GM04504 (cell line): ENCODE data around the gene CHRM5.
A peak's percentile ranks its signal among the peaks of the same experiment; 100 is the strongest.

Experiments used
- DNase-seq: peaks from one replicate; pipeline ENCODE4 v3.0.0-alpha.2; 2012; ENCODE audit warnings: low read depth

The CHRM5 gene

GRCh38 chr15:33968224-33968623 lies at the start of gene CHRM5:
CHRM5 (plus strand) TSS chr15:33968497; CDS start chr15:34062718, 94,221 bp downstream.
- no peak for DNase-seq

- no peak for DNase-seq
Measured at GRCh38 chr15:33923446-33923845, 44.9 kb upstream of the CHRM5 start.

DNA sequence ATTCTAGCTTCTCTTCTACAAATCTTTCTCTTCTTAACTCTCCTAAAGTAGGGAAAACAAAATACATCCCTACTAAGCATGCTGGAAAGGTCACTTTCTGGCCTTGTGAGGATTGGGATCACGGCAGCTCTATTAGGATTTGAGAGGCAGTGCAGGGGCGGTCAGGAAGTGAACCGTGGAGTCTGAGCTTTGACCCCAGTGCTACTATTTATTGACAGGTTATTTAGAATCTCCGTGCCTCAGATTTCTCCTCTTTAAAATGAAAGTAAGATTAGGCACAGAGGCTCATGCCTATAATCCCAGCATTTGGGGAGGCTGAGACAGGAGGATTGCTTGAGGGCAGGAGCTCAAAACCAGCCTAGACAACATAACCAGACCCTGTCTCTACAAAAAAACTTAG lies 42.0 kb upstream of the CHRM5 start:
- no peak for DNase-seq

DNA sequence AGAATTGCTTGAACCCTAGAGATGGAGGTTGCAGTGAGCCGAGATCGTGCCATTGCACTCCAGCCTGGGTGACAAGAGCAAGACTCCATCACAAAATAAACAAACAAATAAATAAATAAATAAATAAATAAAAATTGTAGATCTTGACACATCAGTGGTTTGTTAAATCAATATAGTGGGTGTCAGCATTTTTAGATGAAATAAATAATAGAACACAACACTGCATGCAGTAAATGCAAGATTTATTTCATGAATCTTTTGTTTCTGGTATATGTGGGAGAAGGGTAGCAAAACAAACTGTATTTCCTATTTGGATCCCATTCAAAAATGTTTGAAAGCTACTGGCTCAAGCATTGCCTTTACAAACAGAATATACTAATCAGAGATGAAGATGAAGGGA lies 35.6 kb upstream of the CHRM5 start:
- DNase-seq, result no peak

DNA sequence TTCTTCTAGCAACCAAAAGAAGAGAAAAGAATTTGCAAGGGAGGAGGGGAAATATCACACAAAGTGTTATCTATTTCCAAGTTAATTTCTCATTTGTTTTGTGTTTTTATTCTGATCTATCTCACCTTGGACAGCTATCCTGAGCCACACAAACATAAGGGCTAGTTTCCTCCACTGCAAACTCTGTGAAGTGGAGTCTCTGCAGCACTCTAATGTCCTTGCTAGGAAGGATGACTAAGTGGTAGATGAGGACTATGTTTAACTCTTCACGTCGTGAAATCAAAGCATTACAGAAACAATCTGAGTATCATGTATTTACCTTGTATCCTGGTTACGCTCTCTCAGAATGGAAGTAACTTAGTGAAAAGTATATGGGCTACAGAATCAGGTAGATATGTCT lies 33.9 kb upstream of the CHRM5 start:
- DNase-seq, result no peak

GRCh38 chr15:33934921-33935320 lies 33.4 kb upstream of the CHRM5 start:
- peak; percentile 20 for DNase-seq

- no peak for DNase-seq
Measured at GRCh38 chr15:33941279-33942063, 26.8 kb upstream of the CHRM5 start.

GRCh38 chr15:33946152-33946551 lies 22.1 kb upstream of the CHRM5 start:
- DNase-seq, result no peak

GRCh38 chr15:33955945-33956344 lies 12.4 kb upstream of the CHRM5 start:
- no peak for DNase-seq

DNA sequence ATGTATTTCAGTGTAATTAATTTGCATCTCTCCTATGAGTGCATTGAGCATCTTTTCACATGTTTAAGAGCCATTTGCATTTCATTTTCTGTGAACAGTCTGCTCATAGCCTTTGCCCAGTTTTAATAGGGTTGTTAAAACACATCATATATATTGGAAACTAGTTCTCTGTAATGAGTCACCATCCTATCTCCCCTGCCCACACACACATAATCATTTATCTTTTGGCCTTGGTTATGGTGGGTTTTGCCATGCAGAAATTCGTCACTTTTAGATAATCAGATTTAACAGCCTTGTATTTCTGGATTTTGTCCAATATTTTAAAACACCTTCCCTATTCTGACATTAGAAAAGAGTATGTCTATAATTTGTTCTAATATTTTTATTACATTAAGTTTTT lies 11.9 kb upstream of the CHRM5 start:
- no peak for DNase-seq

DNA sequence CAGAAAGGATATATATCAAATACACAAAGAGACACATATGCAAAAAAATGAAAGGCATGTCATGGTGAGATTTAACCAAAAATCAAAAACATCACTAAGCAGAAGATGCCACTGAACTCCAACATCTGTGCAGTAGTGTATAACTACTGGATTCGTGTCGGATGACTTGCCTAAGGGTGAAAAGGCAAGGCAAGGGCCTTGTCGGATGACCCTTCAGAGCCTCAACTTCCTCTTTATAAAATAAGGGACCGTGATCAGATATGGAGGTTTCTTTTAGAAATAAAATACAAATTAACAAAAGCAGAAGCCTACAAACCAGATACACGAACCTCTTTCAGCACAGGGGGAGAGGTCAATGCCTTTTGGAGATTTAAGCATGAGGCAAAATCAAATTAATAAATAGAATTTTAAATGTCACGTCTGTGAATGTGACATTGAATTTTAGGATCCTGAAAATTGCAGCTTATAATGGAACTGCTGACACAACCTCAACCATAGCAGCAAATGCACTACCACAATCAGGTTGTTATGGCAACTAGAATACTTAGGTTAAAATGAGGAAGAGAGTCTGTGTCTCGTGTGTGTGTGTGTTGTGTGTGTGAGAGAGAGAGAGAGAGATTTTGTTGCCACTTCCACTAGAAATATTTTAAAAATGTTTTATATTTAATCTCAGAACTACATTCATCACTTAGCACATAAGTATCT lies 8.3 kb upstream of the CHRM5 start:
- DNase-seq, result no peak

GRCh38 chr15:33960549-33960935 lies 7.8 kb upstream of the CHRM5 start:
- DNase-seq, result no peak

- DNase-seq, result peak; percentile 11
Measured at GRCh38 chr15:33963831-33964664, 4.2 kb upstream of the CHRM5 start.

DNA sequence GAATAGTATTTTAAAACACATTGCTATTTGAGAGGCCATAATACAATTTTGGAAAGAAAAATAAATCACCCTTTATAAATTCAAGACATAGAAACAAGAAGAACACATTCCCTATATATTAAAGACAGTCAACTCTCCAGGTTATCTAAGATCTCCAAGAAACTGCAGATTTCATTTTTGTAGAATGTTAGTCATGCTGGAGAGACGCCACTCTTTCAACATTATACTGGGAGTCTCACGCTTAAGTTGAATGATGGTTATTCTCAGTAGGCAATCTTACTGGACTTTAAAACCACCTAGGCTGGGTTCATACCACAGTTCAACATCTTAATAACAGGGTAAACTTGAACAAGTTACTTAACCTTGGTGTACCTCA lies 3.6 kb upstream of the CHRM5 start:
- DNase-seq, result no peak

DNA sequence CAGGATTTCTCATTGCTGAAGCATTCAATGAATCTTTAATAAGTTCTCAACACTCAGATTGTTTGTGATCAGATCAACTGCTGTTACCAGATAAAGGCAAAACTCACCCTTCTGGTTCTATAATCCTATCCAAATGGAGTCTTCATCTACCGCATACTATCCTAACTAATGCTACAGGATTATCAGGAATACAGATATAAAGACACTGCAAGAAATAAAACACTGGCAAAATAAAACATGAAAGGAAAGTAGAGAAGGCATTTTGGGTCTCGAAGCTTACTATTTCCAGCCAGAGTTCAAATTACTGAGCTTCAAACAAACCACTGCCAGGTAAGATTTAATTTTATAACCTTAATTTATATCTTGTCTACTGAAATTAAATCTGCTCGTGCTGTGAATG lies 524 bp downstream of the CHRM5 start:
- no peak for DNase-seq

- no peak for DNase-seq
Measured at GRCh38 chr15:33971811-33972210, 3.5 kb downstream of the CHRM5 start.

- no peak for DNase-seq
Measured at GRCh38 chr15:33975022-33975565, 6.8 kb downstream of the CHRM5 start.

GRCh38 chr15:33980159-33980558 lies 11.9 kb downstream of the CHRM5 start:
- no peak for DNase-seq

GRCh38 chr15:33982516-33982915 lies 14.2 kb downstream of the CHRM5 start:
- no peak for DNase-seq

GRCh38 chr15:33985287-33985686 lies 17.0 kb downstream of the CHRM5 start:
- DNase-seq, result peak; percentile 49

GRCh38 chr15:33985751-33986150 lies 17.5 kb downstream of the CHRM5 start:
- no peak for DNase-seq

DNA sequence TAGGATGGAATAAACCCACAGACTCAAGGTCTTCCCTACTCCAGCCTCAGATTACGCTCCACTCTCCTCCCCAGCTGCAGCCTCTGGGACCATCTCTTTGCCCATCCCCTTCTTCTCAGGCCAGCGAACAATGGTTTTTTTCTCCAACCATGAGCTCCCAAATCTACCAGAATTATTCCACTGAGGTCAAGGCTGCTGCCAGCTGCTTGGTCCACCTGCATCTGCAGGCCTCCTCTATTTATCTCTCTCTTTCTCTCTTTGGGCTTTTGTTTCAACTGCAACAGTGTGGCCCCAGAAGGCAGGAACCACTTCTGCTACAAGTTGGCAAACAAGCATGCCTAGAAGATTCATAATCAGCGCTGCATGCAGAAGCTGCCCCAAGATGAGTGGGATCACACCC lies 19.1 kb downstream of the CHRM5 start:
- no peak for DNase-seq

DNA sequence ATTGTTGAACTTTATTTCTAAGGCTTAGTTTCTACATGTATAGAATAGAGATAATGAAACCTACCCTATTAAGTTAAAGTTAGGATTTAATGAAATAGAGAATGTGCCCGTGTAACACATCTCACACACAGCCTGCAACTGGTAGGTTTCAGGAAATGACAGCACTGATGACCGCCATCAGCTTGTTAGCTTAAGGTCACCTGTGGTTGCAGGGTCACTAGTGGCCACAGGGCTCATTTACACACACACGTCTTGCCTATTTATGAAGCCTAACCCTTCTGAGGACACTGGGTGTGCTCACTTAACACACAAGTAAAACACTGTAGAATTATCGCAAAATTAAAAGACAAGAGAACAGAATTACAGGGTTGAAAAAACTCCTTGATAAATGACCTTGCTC lies 20.1 kb downstream of the CHRM5 start:
- no peak for DNase-seq
